Measurements from ENCODE around the gene SH3D19. TPM values are rescaled to one million over a fixed set of nuclear protein-coding genes. Genes with fewer than 3 reads are reported as not detected.

The SH3D19 gene
- total and polyA plus RNA-seq, 9 donors, result 44.0 to 117 (median 91.4) TPM

- intact Hi-C loops (cut with DNase I), result no loop called here
- TF ChIP-seq EP300 (IDR thresholded peaks at IDR 0.05) (no peak), CTCF (IDR thresholded peaks at IDR 0.05) (no peak), POLR2A (IDR thresholded peaks at IDR 0.05) (no peak)
- Histone ChIP-seq H3K9me3 (no peaks in the 10 kb centered on the region), H3K27me3 (no peaks in the 10 kb centered on the region), H3K4me1 (ENCODE audit: insufficient read depth) (peaks cover 3% of the 10 kb centered on the region), H3K27ac (no peak overlapping the region), H3K4me3 (no peak overlapping the region), H3K36me3 (no peaks in the 10 kb centered on the region)
- 89 to 100% (median 95%) methylated on average over 1 of the region's 1 CpG for WGBS, 3 donors
- no peak for DNase-seq
Observed at GRCh38 chr4:151104621-151105020, 220.8 kb downstream of the SH3D19 start.

GRCh38 chr4:151103758-151104157, 221.6 kb downstream of the SH3D19 start:
- Histone ChIP-seq H3K4me1 (ENCODE audit: insufficient read depth) (peaks cover 3% of the 10 kb centered on the region), H3K27me3 (no peaks in the 10 kb centered on the region), H3K36me3 (no peaks in the 10 kb centered on the region), H3K27ac (no peak overlapping the region), H3K9me3 (no peaks in the 10 kb centered on the region), H3K4me3 (no peak overlapping the region)
- WGBS, 3 donors, result 59 to 70% (median 70%) methylated on average over 2 of the region's 2 CpGs
- intact Hi-C loops (cut with DNase I), result no loop called here
- DNase-seq, result no peak
- no peak for TF ChIP-seq EP300 (IDR thresholded peaks at IDR 0.05)
- TF ChIP-seq CTCF (IDR thresholded peaks at IDR 0.05), result no peak
- no peak for TF ChIP-seq POLR2A (IDR thresholded peaks at IDR 0.05)

- no peaks in the 10 kb centered on the region for H3K36me3 ChIP-seq
- WGBS, 3 donors, result 1 to 10% (median 7%) methylated on average over 3 of the region's 3 CpGs
Observed at GRCh38 chr4:151100531-151100930, 224.9 kb downstream of the SH3D19 start.

GRCh38 chr4:151099976-151100417, 225.4 kb downstream of the SH3D19 start:
- peak overlapping the region; percentile 72 to 89 for H3K27ac ChIP-seq
- peak overlapping the region; percentile 77 for H3K4me3 ChIP-seq
- no peaks in the 10 kb centered on the region for H3K27me3 ChIP-seq
- 0 to 2% (median 0%) methylated on average over 12 to 13 of the region's 13 CpGs for WGBS, 3 donors
- peaks cover 1% of the 10 kb centered on the region for H3K4me1 ChIP-seq (ENCODE audit: insufficient read depth)
- no peak for TF ChIP-seq CTCF (IDR thresholded peaks at IDR 0.05)
- no peak for TF ChIP-seq EP300 (IDR thresholded peaks at IDR 0.05)
- no peak for TF ChIP-seq POLR2A (IDR thresholded peaks at IDR 0.05)
- no peaks in the 10 kb centered on the region for H3K9me3 ChIP-seq
- intact Hi-C loops (cut with DNase I), result no loop called here
- no peaks in the 10 kb centered on the region for H3K36me3 ChIP-seq
- no peak for DNase-seq

More at GRCh38 chr4:151100531-151100930, 224.9 kb downstream of the SH3D19 start:
- TF ChIP-seq EP300 (IDR thresholded peaks at IDR 0.05) (no peak), CTCF (IDR thresholded peaks at IDR 0.05) (no peak), POLR2A (IDR thresholded peaks at IDR 0.05) (no peak)
- peaks cover 1% of the 10 kb centered on the region for H3K4me1 ChIP-seq (ENCODE audit: insufficient read depth)
- H3K9me3 ChIP-seq, result no peaks in the 10 kb centered on the region
- peak overlapping the region; percentile 77 for H3K4me3 ChIP-seq
- intact Hi-C loops (cut with DNase I), result no loop called here
- no peak overlapping the region for H3K27ac ChIP-seq
- H3K27me3 ChIP-seq, result no peaks in the 10 kb centered on the region
- no peak for DNase-seq

All from ovary (tissue), 9 donors.